ENCODE measurements around the gene WLS. TPM values are rescaled to one million over a fixed set of nuclear protein-coding genes. Genes with fewer than 3 reads are reported as not detected.

WLS gene
- total RNA-seq, 2 donors from 2014 or later, result not detected

GRCh38 chr1:68218490-68218889 lies 13.8 kb downstream of the WLS start:
- ATAC-seq (no peak), DNase-seq (ENCODE audit: low spot score) (no peak)
- Mint-ChIP-seq H3K4me3 (no peak overlapping the region), H3K27ac (no peak overlapping the region), H3K36me3 (no peaks in the 10 kb centered on the region), H3K27me3 (peaks cover 0 to 4% of the 10 kb centered on the region in 2 donors), H3K4me1 (ENCODE audit: low read depth in 2 of 2) (no peaks in the 10 kb centered on the region), H3K9me3 (no peaks in the 10 kb centered on the region)

GRCh38 chr1:68217618-68218017 lies 14.7 kb downstream of the WLS start:
- no peak for DNase-seq (ENCODE audit: low spot score)
- no peak overlapping the region for H3K4me3 Mint-ChIP-seq
- H3K27me3 Mint-ChIP-seq, result no peaks in the 10 kb centered on the region
- H3K4me1 Mint-ChIP-seq (ENCODE audit: low read depth in 2 of 2), result no peaks in the 10 kb centered on the region
- no peak overlapping the region for H3K27ac Mint-ChIP-seq
- H3K36me3 Mint-ChIP-seq, result no peaks in the 10 kb centered on the region
- H3K9me3 Mint-ChIP-seq, result no peaks in the 10 kb centered on the region
- ATAC-seq, result no peak

- Mint-ChIP-seq H3K9me3 (no peaks in the 10 kb centered on the region), H3K27me3 (peaks cover 0 to 2% of the 10 kb centered on the region in 2 donors), H3K4me3 (no peak overlapping the region), H3K27ac (no peak overlapping the region), H3K36me3 (no peaks in the 10 kb centered on the region), H3K4me1 (ENCODE audit: low read depth in 2 of 2) (no peaks in the 10 kb centered on the region)
- no peak for ATAC-seq
- no peak for DNase-seq (ENCODE audit: low spot score)
These were observed 15.2 kb downstream of the WLS start for GRCh38 chr1:68217060-68217554.

- Mint-ChIP-seq H3K4me3 (no peak overlapping the region), H3K4me1 (ENCODE audit: low read depth in 2 of 2) (no peaks in the 10 kb centered on the region), H3K9me3 (no peaks in the 10 kb centered on the region), H3K36me3 (no peaks in the 10 kb centered on the region), H3K27me3 (peaks cover 0 to 11% of the 10 kb centered on the region in 2 donors), H3K27ac (no peak overlapping the region)
- DNase-seq (ENCODE audit: low spot score), result no peak
- ATAC-seq, result no peak
These were observed 16.1 kb downstream of the WLS start for GRCh38 chr1:68216089-68216772.

- no peak for ATAC-seq
- Mint-ChIP-seq H3K27me3 (peaks cover 0 to 11% of the 10 kb centered on the region in 2 donors), H3K36me3 (no peaks in the 10 kb centered on the region), H3K4me3 (no peak overlapping the region), H3K27ac (no peak overlapping the region), H3K4me1 (ENCODE audit: low read depth in 2 of 2) (no peaks in the 10 kb centered on the region), H3K9me3 (no peaks in the 10 kb centered on the region)
- DNase-seq (ENCODE audit: low spot score), result no peak
These were observed 18.5 kb downstream of the WLS start for GRCh38 chr1:68213843-68214242.

GRCh38 chr1:68211761-68212380 lies 20.5 kb downstream of the WLS start:
- H3K4me3 Mint-ChIP-seq, result no peak overlapping the region
- H3K36me3 Mint-ChIP-seq, result no peaks in the 10 kb centered on the region
- ATAC-seq (no peak), DNase-seq (ENCODE audit: low spot score) (no peak)
- H3K27me3 Mint-ChIP-seq, result peaks cover 0 to 11% of the 10 kb centered on the region in 2 donors
- no peak overlapping the region for H3K27ac Mint-ChIP-seq
- H3K9me3 Mint-ChIP-seq, result no peaks in the 10 kb centered on the region
- H3K4me1 Mint-ChIP-seq (ENCODE audit: low read depth in 2 of 2), result no peaks in the 10 kb centered on the region

- Mint-ChIP-seq H3K27ac (no peak overlapping the region), H3K4me1 (ENCODE audit: low read depth in 2 of 2) (no peaks in the 10 kb centered on the region), H3K4me3 (no peak overlapping the region), H3K27me3 (peaks cover 2 to 11% of the 10 kb centered on the region in 2 donors), H3K36me3 (no peaks in the 10 kb centered on the region), H3K9me3 (no peaks in the 10 kb centered on the region)
- no peak for DNase-seq (ENCODE audit: low spot score)
- ATAC-seq, result no peak
These were observed 21.5 kb downstream of the WLS start for GRCh38 chr1:68210829-68211228.

GRCh38 chr1:68210027-68210426 lies 22.3 kb downstream of the WLS start:
- H3K9me3 Mint-ChIP-seq, result no peaks in the 10 kb centered on the region
- ATAC-seq (peak in 1 of 2 donors; percentile 9), DNase-seq (ENCODE audit: low spot score) (no peak)
- no peak overlapping the region for H3K4me3 Mint-ChIP-seq
- H3K4me1 Mint-ChIP-seq (ENCODE audit: low read depth in 2 of 2), result no peaks in the 10 kb centered on the region
- peaks cover 4 to 11% of the 10 kb centered on the region in 2 donors for H3K27me3 Mint-ChIP-seq
- no peaks in the 10 kb centered on the region for H3K36me3 Mint-ChIP-seq
- H3K27ac Mint-ChIP-seq, result no peak overlapping the region

- H3K9me3 Mint-ChIP-seq, result no peaks in the 10 kb centered on the region
- no peak overlapping the region for H3K4me3 Mint-ChIP-seq
- peaks cover 4 to 9% of the 10 kb centered on the region in 2 donors for H3K27me3 Mint-ChIP-seq
- no peak overlapping the region for H3K27ac Mint-ChIP-seq
- no peaks in the 10 kb centered on the region for H3K4me1 Mint-ChIP-seq (ENCODE audit: low read depth in 2 of 2)
- no peaks in the 10 kb centered on the region for H3K36me3 Mint-ChIP-seq
- ATAC-seq (no peak), DNase-seq (ENCODE audit: low spot score) (no peak)
These were observed 25.3 kb downstream of the WLS start for GRCh38 chr1:68206848-68207689.

- H3K4me3 Mint-ChIP-seq, result no peak overlapping the region
- ATAC-seq (no peak), DNase-seq (ENCODE audit: low spot score) (no peak)
- H3K36me3 Mint-ChIP-seq, result no peaks in the 10 kb centered on the region
- H3K27ac Mint-ChIP-seq, result no peak overlapping the region
- no peaks in the 10 kb centered on the region for H3K4me1 Mint-ChIP-seq (ENCODE audit: low read depth in 2 of 2)
- H3K27me3 Mint-ChIP-seq, result peaks cover 0 to 4% of the 10 kb centered on the region in 2 donors
- no peaks in the 10 kb centered on the region for H3K9me3 Mint-ChIP-seq
These were observed 26.4 kb downstream of the WLS start for GRCh38 chr1:68205794-68206358.

GRCh38 chr1:68204977-68205630 lies 27.2 kb downstream of the WLS start:
- no peak overlapping the region for H3K27ac Mint-ChIP-seq
- H3K36me3 Mint-ChIP-seq, result no peaks in the 10 kb centered on the region
- no peak for ATAC-seq
- no peaks in the 10 kb centered on the region for H3K4me1 Mint-ChIP-seq (ENCODE audit: low read depth in 2 of 2)
- DNase-seq (ENCODE audit: low spot score), result no peak
- no peaks in the 10 kb centered on the region for H3K9me3 Mint-ChIP-seq
- no peak overlapping the region for H3K4me3 Mint-ChIP-seq
- peaks cover 0 to 4% of the 10 kb centered on the region in 2 donors for H3K27me3 Mint-ChIP-seq

- Mint-ChIP-seq H3K4me1 (ENCODE audit: low read depth in 2 of 2) (no peaks in the 10 kb centered on the region), H3K9me3 (no peaks in the 10 kb centered on the region), H3K27ac (no peak overlapping the region), H3K4me3 (no peak overlapping the region), H3K27me3 (peaks cover 0 to 4% of the 10 kb centered on the region in 2 donors), H3K36me3 (no peaks in the 10 kb centered on the region)
- no peak for DNase-seq (ENCODE audit: low spot score)
- no peak for ATAC-seq
These were observed 30.0 kb downstream of the WLS start for GRCh38 chr1:68202239-68202832.

Measured in natural killer cell treated with Interleukin-12 subunit alpha and Interleukin-12 subunit beta and Interleukin-15 and Interleukin-18, amount 100 ng/mL, for 72 hours (primary cell).